SW 1271 (cell line): Measurements from ENCODE around the gene NFKBIE.
"Not testable (repeated sequence)": the region's sequence is repeated elsewhere in the genome, so short reads cannot be mapped to it uniquely, and the experiment has no call there.

ENCODE experiments used
- DNase-seq, 2 experiments: peaks; one replicate each; lab custom pipeline; 2025; lab: John Stamatoyannopoulos, UW

The NFKBIE gene, protein sequence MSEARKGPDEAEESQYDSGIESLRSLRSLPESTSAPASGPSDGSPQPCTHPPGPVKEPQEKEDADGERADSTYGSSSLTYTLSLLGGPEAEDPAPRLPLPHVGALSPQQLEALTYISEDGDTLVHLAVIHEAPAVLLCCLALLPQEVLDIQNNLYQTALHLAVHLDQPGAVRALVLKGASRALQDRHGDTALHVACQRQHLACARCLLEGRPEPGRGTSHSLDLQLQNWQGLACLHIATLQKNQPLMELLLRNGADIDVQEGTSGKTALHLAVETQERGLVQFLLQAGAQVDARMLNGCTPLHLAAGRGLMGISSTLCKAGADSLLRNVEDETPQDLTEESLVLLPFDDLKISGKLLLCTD

DNA sequence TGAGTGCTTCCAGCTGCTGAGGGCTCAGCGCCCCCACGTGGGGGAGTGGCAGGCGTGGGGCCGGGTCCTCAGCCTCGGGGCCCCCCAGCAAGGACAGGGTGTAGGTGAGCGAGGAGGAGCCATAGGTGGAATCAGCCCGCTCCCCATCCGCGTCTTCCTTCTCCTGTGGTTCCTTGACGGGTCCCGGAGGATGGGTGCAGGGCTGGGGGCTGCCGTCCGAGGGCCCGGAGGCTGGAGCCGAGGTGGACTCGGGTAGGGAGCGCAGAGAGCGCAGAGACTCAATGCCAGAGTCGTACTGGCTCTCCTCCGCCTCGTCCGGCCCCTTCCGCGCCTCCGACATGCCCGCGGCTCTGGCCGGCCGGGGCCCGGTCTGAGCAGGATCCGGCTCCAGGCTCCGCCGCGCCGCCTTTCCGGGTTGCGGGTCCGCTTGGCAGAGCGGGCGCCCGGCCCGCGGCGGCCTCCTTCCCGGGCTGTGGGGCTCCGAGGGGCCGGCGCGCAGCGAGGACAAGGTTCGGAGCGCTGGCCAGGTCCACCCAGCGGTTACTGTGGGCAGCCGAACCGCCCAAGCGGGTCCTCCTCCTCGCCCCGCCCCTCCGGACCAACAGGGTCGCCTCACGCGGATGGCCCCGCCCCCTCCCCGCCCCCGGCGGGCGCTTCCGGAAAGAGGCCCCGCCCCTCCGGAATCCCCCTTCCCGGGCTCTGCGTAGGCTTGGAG lies at the start of gene NFKBIE:
NFKBIE (minus strand) TSS at position 545 of the 715 bp plus-strand sequence; CDS start at position 340, 205 bp downstream.
- DNase-seq, result peak; percentile 83 to 84

DNA sequence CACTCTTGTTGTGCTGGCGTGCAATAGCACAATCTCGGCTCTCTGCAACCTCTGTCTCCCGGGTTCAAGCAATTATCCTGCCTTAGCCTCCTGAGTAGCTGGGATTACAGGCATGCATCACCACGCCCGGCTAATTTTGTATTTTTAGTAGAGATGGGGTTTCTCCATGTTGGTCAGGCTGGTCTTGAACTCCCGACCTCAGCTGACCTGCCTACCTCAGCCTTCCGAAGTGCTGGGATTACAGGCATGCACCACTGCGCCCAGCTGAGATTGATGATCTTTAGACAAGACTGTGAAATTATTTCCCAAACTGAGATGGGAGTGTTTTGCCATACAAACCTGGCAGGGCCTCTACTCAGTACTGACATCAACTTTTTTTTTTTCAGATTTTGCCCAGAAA lies 49.3 kb upstream of the NFKBIE start:
- DNase-seq, result not testable (repeated sequence)

DNA sequence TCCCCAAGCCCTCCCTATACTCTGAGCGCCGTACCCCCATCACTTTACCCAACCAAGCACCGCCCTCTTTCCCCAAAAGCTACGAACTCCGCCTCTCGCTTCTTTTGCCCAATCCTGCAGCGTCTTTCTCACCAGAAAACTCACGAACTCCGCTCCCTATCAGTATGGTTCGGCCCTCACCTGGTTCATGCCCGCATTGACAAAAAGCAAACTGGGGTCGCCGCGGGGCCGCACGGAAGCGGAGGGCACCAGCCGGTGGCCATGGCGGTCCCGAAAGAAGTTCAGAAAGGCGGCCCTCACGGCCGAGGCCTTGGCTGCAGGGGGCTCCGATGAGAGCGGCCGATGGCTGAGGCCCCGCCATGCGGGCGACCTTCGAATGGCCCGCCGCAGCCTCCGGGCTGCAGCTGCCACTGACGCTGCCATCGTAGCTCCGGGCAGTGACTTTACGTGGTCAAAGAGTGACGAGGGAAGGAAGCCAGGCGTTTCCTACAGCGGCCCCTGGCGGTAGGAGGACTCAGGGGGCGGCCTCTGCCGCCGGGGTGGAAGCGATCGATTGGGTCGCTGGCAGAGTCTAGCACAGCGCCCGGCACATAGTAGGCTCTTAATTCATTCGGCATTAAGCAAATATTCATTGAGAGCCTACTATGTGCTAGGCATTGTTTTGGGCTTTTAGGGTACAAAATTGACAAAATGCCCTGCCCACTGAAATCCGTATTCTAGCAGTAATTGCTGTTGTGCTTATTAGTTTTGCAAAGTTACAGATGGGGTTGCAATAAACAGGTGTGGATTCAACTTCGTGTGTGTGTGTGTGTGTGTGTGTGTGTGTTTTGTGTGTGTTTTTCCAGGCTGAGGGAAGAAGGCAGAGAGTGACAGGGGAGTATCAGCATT lies 47.8 kb upstream of the NFKBIE start, which contains the start of gene AARS2:
AARS2 (minus strand) TSS at position 447 of the 888 bp plus-strand sequence; CDS start at position 423, 24 bp downstream.
- DNase-seq, result peak; percentile 65 to 85

DNA sequence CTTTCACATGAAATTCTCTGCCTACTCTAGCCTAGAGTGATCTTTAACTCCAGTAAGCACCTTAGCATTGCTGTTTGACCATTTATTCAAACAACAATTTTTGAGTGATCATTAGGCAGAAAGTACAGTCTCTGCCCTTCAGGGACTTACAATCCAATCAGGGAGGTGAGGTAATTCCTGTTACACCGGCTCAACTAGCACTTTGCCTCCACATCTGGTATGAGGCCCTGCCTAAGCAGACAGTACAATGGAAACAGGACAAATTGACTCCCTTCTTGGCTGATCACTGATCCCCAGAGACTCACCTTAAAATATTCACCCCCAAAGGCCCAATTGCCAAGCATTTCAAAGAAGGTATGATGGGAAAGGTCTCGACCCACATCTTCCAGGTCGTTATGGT lies 46.4 kb upstream of the NFKBIE start:
- no peak for DNase-seq

DNA sequence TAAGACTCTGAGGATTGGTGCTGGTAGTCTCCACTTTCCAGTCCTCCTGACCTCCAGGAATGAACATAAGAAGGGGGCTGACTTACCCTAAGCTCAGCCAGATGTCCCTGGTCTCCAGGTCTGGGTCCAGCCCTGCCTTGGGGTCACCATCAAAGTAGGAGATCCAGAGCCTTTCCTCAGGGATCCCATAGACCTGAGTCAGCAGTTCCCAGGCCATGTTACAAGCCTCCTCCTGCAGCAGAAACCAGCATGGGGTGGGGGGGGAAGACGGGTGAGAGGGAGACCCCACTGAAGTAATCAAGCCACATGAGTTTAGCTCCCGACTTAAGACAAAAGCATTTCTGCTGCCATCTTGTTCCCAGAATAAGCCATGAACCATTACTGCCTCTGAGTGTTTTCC lies 46.0 kb upstream of the NFKBIE start:
- DNase-seq, result no peak

DNA sequence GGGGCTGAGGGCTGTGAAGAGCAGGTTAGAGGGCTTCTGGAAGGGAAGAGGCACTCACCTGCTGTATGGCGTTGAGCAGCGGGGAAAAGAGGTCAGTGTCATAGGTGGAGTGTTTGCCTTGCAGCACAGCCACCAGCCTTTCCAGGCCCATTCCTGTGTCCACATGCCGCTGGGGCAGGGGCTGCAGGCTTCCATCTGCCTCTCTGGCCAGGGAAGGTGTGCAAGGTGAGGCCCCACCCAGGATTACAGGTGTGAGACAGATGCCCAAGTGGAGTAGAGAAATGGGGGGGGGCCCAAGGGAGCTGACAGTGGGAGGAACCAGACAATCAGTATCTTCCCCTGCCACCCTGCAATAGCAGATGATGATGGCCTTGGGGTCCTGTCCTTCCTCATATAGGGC lies 44.9 kb upstream of the NFKBIE start:
- no peak for DNase-seq

DNA sequence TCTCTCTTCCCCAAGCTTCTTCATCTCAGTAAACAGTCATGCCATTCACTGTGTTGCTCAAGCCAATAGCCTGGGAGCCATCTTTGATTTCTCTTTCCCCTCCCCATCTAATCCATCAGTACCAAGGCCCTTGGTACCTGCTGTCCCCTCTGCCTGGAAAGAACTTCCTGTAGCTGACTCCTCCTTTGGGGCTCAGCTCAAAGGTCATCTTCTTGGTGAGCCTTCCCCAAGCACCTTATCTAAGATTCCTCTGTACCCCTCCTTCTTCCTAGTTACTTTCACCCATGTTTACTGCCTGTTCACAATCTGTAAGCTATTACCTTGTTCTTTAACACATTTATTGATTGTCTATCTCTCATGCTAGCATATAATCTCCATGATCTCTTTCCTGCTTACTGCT lies 44.3 kb upstream of the NFKBIE start:
- DNase-seq, result no peak

DNA sequence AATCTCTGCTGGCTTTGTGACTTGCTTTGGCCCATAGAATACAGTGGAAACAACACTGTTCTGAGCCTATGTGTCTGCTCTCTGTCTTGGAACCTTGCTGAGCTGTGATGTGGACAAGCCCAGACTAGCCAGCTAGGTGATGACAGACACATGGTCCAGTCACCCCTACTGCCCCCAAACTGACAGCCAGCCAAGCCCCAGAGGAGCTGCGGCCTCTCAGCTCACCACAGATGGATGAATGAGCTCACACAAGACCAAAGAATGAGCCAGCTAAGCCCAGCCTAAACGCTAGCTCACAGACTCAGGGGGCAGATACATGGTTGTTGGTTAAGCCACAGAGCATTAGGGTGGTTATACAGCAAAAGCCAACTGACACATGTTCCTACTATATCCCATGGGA lies 43.7 kb upstream of the NFKBIE start:
- no peak for DNase-seq

DNA sequence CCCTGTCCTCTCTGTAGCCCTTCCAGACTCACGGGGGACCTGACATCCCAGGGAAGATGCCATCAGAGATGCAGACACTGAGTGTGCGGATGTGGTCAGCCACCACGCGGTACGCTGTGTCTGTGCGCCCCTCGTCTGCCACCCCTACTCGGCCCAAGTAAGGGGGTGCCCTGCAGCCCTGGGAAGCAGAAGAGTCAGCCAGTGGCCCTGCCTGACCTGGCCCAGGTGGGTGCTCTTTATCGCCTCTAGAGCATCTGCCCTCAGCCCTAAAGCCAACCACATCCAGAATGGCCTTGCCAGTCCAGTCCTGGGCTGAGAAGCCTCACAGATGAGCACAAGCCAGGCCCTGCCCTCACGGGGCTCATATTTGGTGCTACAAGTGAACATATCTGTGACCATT lies 41.9 kb upstream of the NFKBIE start:
- no peak for DNase-seq

DNA sequence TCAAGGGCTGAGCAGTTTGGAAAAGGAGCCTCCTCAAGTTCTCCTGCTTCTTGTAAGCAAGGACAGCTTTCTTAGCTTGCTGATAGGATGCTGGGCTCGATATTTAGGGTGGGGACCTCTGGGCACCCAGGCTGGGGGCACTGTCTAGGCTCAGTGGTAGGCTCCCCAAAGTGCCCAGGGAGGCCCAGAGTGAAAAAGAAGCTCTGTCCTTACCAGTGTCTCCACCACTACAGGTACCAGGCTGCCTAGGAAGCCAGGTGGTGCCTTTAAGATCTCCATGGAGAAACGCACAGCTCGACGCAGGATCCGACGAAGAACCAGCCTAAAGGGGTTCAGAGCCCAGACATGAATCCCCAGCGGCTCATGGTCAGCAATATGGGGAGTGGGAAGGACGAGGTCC lies 41.4 kb upstream of the NFKBIE start:
- DNase-seq, result no peak

DNA sequence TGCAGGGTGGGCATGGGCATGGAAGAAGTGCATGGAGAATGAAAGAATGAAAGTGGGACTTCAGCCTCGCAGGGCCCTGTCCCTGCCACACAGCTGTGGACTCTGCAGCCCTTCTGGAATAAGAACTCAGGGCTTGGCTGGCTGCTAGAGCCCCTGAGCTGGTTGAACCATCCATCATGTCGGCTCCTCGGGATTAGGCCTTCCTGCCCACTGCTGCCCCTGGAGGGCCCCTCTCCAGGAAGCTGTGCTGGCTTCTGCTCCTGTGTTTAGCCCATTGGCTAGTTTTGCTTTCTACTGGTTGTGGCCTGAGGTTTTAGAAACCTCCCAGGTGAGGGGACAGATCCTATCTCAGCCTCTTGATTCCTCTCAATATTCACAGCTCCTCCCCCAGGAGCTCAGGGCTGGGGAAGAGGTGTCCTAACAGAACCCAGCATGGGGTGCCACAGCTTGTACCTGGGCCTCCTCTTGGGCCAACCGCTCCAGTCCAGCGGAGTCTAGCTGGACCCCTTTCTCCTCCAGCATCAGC lies 39.9 kb upstream of the NFKBIE start:
- DNase-seq, result no peak

DNA sequence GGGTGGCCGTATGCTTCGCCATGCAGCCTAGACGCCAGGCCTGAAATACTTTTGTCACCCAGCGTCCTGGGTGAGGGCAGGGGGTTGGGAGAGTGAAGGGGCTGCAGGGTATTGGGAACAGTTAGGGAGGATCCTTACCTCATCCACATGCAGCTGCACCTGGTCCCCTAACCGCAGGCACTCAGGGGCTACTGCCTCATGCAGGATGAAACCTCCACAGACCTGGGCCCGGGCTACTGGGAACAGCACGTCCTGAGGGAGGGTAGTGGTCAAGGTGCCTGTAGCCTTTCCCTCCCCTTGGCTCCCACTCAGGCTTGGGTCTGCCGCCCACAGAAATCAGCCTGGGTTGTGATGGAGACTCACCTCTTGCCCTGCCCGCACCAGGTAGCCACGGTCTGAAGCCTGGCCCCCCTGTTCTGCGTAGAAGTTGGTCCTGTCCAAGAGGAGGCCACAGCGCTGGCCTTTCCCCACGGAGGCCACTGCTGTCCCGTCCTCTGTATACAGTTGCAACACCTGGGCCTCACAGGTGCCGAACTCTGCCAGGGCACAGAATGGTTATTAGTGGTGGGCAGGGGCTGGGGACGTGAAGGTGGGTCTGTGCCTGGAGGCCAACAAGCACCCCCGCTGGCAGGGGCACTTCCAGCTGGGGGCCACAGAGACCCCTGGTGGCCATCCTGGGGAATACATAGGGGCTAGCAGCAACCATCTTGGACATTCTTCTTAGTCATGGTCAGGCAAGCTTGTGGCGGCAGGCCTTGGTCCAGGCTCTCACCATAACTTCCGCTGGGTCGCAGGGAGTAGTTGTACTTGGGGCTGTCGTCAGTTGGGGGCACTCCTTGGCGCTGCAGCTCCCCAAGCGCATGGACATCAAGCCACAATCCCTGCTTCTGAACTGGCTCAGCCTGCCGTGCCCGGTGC lies 39.2 kb upstream of the NFKBIE start:
- DNase-seq, result peak in 1 of 2 experiments; percentile 9

DNA sequence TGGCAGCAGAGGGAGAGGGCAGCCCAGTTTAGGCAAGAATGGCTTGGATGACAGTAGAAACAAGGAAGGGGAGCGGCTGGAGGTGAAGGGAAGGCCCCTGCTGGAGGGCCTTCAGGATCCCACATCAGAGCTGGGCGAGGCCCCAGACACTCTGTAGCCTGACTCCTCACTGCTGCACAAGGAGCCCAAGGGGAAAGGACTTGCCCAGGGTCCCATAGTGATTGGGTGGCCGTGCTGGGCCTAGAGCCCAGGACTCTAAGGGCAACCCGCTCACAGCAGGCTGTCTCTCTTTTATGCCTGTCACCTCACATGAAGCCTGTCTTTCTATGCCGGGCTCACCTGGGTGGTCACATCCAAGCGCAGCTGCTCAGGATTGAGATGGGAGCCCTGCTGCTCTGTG lies 38.5 kb upstream of the NFKBIE start:
- DNase-seq, result no peak

DNA sequence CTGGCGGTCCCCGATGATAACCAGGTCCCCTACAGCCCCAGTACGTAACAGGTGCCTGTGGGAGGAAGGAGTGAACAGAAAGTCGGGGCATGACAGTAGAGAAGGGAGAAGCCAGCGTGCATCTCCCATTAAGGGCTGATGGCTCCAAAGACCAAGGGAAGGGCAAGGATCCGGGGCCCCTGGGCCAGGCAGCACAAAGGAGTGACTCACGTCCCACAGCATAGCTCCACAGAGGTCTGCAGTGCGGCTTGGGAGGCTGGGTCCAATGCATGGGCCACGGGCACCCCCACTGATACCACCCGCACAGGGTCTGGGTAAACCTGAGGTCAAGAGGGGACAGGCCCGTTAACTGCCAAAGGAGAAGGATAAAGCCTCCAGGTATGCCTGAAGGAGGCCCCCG lies 37.5 kb upstream of the NFKBIE start:
- no peak for DNase-seq

DNA sequence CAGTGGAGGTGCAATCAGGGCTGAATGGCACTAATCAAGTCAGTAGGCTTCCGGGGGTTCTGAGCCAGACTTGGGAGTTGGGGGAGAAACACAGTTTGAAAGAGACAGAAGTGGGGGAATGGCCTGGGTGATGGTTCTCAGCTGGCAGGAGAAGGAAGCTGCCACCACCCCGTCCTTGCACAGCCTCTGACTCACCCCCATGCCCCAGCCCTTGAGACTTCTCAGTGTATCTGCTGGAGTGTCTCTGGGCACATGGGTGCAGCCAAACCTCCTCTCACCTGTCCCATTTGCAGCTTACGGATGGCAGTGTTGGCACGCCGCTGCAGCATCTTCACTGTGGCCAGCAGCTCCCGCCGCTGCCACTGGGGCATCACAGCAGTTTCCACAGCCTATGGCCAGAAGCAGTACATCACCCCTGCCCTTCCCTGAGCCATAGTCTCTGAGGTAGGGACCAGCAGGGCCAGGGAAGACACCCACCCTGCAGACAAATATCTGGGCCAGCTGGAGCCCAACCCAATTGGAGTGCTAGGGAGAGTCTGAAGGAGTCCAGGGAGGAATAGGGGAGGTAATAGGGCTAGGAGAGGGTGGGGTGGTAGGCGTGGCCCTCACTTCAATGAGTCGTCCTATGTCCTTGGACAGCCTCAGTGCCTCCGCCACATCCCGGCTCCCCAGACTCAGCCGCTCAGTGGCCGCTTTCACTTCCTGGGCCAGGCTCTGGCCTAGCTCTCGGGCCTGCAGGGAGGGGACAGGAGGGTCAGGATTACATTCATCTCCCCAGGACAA lies 36.6 kb upstream of the NFKBIE start:
- no peak for DNase-seq

DNA sequence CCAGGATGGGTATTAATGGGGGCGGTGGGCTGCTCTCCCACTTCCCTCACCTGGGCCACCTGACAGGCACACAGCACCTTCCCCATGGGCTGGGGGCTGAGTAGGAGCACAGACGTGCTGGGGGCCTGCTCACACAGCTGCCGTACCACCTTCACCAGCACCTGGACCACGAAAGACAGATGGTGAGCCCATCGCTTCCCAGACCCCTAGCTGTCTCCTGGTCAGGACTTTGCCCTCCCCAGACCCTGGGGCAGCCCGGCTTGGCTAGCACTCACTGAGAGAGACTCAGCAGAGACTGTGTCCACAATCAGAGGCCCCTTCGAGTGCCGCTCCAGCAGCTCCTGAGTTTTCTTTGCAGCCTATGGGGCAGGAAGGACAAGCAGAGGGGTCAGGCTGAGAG lies 35.8 kb upstream of the NFKBIE start:
- no peak for DNase-seq

DNA sequence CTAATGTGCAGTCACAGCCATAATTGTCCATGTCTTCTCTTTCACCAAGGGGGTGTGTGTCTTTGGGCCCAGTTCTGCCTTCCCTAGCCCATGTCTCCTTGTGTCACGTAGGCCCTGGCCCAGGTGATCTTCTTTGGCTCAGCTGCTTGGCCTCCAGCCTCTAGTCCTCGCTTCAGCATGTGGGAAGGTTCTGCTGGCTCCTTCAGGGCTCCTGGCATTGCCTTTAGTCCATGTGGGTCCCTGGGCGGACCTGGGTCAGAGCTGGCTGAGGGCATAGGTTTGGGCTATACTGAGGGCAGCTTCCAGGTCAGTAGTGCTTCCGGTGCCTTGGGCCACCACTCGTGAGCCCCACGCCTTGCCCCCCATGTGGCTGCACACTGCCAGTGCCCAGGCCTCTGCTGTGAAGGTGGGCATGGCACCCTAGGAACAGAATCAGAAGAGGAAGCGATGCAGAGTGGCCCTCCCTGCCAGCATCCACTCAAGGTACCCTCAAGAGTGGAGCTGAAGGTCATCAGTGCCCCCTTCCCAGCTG lies 35.0 kb upstream of the NFKBIE start:
- DNase-seq, result no peak

DNA sequence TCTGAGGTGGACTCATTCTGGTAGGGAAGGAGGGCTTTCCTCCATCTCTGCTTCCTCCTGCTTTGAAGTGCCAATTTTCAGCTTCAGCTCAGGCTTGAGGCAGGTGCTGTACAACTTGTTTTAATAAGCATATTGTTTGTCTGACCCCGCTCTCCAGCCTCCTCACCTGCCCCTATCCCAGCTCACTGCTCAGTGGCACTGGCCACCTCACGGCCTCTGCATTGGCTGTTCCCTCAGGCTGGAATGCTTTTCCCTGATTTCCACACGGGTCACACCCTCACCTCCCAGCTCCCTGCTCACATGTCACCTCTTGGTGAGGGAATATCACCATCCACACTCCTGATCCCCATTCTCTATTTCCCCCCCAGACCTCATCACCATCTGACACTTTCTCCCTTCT lies 33.5 kb upstream of the NFKBIE start:
- DNase-seq, result no peak

DNA sequence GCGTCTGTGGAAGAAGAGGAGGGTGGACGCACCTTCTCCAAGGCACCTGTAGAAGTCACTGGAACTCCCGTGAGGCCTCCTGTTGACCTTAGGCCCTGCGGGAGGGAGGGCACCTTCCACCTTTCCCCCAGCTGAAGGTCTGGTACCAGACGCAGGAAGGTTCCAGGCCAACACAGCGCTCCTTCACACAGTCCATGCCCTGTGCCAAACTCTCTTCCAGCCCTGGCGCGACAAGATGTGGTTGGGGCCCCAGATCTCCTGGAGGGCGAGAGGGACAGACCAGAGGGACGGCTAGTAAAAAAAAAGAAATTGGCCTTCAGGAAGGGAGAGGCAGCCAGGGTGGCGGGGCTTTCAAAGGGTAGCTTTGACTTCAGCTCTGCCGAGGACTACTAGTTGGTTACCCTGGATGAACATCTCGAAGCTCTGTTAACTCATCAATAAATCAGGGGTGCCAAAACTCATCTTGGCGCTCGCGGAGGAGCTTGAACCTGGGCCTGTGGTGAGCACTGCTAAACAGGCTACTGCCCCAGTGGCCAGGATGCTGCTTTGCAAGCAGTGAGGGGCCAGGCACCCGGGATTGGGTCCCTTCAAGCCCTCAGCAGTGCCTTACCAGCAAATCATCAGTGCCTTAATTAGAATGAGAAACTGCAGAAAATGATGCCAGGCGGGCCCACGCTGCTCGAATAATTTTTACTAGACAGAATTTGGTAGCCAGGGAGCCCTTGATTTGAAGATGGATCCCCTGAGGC lies 32.9 kb upstream of the NFKBIE start:
- DNase-seq, result no peak
